Right cardiac atrium (tissue), 5 donors: ENCODE data around the gene RNF123. TPM values are rescaled to one million over a fixed set of nuclear protein-coding genes. Genes with fewer than 3 reads are reported as not detected.

Experiments
- ATAC-seq, 2 donors: fragments of 200-7000 bp; cut with Tn5 transposase; one replicate each; pipeline versions ENCODE4 v1.8.0 to v1.9.1; 2020; ENCODE audit warnings: moderate library complexity in 2 of 2, mild to moderate bottlenecking in 1 of 2
- DNase-seq, 3 donors: peaks; one replicate each; pipeline ENCODE4 v3.0.0-alpha.2; 2020
- H3K27ac ChIP-seq: one replicate; pipeline ENCODE4 v1.5.1; 2013; ENCODE audit warnings: mild to moderate bottlenecking, low read length, control low read depth, moderate library complexity
- H3K27me3 ChIP-seq: one replicate; pipeline ENCODE4 v1.6.1; 2013; ENCODE audit not compliant: control insufficient read depth, insufficient read depth
- H3K4me1 ChIP-seq: one replicate; pipeline ENCODE4 v1.6.1; 2013; ENCODE audit warnings: low read length; ENCODE audit not compliant: control insufficient read depth, insufficient read depth
- H3K4me3 ChIP-seq: one replicate; pipeline ENCODE4 v1.5.1; 2013; ENCODE audit warnings: low read length, control low read depth
- H3K9me3 ChIP-seq: one replicate; pipeline ENCODE4 v1.6.1; 2013; ENCODE audit warnings: low read length; ENCODE audit not compliant: control insufficient read depth
- WGBS: extraction: QIAGEN DNeasy Blood & Tissue Kit; methylation state at CpG from one replicate; pipeline ENCODE4 v1.1.7; 2013; 5-methylcytosine and 5-hydroxymethylcytosine counted together
- intact Hi-C, 4 donors: fragments of 100-400 bp; cut with DNase I; formaldehyde crosslinking; loops; one replicate each; pipeline versions ENCODE4 v1.11.0 to v1.14.0; 2022 to 2023
- polyA plus RNA-seq: library from polyadenylated mRNA; stranded (reverse); fragments of 200-250 nt; gene quantifications from one replicate; pipeline ENCODE4 v1.2.3, GENCODE V29; 2013
- total RNA-seq, 4 donors: library from RNA; stranded (reverse); fragmentation: NEBNext Ultra II Directional; extraction: Animal tissue kit (Norgen Biotek cat#: 25700); gene quantifications; one replicate each; pipeline ENCODE4 v1.2.1, GENCODE V29; 2021
- donor health status: healthy with polysubstance abuse.
- donor health status: DM: no; HTN: yes; CAD: no.
- donor health status: DM: no; HTN: no; CAD: no.
- donor health status: DM: no; HTN: yes; CAD: no; lungs with severe emphysema.
- donor health status: DM: yes; HTN: yes; CAD: no.

The RNF123 gene
- total and polyA plus RNA-seq, 5 donors: 24.4 to 44.6 (median 39.2) TPM

DNA sequence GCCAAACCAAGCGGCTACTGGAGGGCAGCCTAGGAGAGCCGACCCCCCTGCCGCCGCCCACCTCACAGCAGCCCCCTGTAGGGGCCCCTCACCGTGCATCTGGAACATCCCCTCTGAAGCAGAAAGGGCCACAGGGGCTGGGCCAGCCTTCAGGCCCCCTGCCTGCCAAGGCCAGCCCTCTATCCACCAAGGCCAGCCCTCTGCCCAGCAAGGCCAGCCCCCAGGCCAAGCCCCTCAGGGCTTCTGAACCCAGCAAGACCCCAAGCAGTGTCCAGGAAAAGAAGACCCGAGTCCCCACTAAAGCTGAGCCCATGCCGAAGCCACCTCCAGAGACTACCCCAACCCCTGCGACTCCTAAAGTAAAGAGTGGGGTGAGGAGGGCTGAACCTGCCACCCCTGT is 38.7 kb upstream of the RNF123 start:
- Histone ChIP-seq H3K4me1 (peaks cover 8% of the 10 kb centered on the region), H3K27me3 (no peaks in the 10 kb centered on the region), H3K27ac (no peak overlapping the region), H3K4me3 (no peak overlapping the region), H3K9me3 (no peaks in the 10 kb centered on the region)
- WGBS: 74% methylated on average over 8 of the region's 8 CpGs
- ATAC-seq (no peak), DNase-seq (peak in 1 of 3 donors; percentile 37)
- intact Hi-C loops: no loop called here

GRCh38 chr3:49652218-49652902 is 37.0 kb upstream of the RNF123 start:
- Histone ChIP-seq H3K9me3 (no peaks in the 10 kb centered on the region), H3K4me3 (no peak overlapping the region), H3K4me1 (peaks cover 8% of the 10 kb centered on the region), H3K27me3 (no peaks in the 10 kb centered on the region), H3K27ac (no peak overlapping the region)
- WGBS: 90% methylated on average over 36 of the region's 36 CpGs
- intact Hi-C loops: no loop called here
- ATAC-seq (no peak), DNase-seq (peak in 1 of 3 donors; percentile 41)

DNA sequence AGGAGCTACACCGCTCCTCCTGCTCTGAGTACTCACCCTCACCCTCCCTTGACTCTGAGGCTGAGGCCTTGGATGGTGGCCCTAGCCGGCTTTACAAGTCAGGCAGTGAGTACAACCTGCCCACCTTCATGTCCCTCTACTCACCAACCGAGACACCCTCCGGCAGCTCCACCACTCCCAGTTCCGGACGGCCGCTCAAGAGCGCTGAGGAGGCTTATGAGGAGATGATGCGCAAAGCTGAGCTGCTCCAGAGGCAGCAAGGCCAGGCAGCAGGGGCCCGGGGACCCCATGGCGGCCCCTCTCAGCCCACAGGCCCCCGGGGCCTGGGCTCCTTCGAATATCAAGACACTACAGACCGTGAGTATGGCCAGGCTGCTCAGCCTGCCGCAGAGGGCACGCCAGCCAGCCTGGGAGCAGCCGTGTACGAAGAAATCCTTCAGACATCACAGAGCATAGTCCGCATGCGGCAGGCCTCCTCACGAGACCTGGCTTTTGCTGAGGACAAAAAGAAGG is 36.4 kb upstream of the RNF123 start:
- no peaks in the 10 kb centered on the region for H3K9me3 ChIP-seq
- H3K4me1 ChIP-seq: peaks cover 8% of the 10 kb centered on the region
- no peak for DNase-seq
- intact Hi-C loops: no loop called here
- H3K27me3 ChIP-seq: no peaks in the 10 kb centered on the region
- no peak for ATAC-seq
- no peak overlapping the region for H3K4me3 ChIP-seq
- 87% methylated on average over 21 of the region's 21 CpGs for WGBS
- no peak overlapping the region for H3K27ac ChIP-seq

DNA sequence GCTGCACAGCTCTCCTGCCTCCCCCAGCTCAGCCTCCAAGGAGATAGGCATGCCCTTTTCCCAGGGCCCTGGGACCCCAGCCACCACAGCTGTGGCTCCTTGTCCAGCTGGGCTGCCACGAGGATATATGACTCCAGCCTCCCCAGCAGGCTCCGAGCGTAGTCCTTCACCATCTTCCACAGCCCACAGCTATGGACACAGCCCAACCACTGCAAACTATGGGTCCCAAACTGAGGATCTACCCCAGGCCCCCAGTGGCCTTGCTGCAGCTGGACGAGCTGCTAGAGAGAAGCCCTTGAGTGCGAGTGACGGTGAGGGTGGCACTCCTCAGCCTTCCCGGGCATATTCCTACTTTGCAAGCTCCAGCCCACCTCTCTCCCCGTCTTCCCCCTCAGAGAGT is 35.7 kb upstream of the RNF123 start:
- ATAC-seq (no peak), DNase-seq (no peak)
- no peaks in the 10 kb centered on the region for H3K9me3 ChIP-seq
- H3K4me1 ChIP-seq: peaks cover 3% of the 10 kb centered on the region
- intact Hi-C loops: no loop called here
- 72% methylated on average over 8 of the region's 8 CpGs for WGBS
- H3K27ac ChIP-seq: no peak overlapping the region
- no peaks in the 10 kb centered on the region for H3K27me3 ChIP-seq
- H3K4me3 ChIP-seq: no peak overlapping the region

- Histone ChIP-seq H3K27me3 (no peaks in the 10 kb centered on the region), H3K4me3 (no peak overlapping the region), H3K27ac (no peak overlapping the region), H3K4me1 (no peaks in the 10 kb centered on the region), H3K9me3 (no peaks in the 10 kb centered on the region)
- ATAC-seq (no peak), DNase-seq (peak in 1 of 3 donors; percentile 38)
- WGBS: 91% methylated on average over 17 of the region's 17 CpGs
- intact Hi-C loops: no loop called here
These were observed 35.1 kb upstream of the RNF123 start for GRCh38 chr3:49654176-49654825.

- no peak for ATAC-seq
- intact Hi-C loops: no loop called here
- H3K27ac ChIP-seq: no peak overlapping the region
- WGBS: 83% methylated on average over 10 of the region's 10 CpGs
- no peaks in the 10 kb centered on the region for H3K27me3 ChIP-seq
- H3K9me3 ChIP-seq: no peaks in the 10 kb centered on the region
- DNase-seq: peak in 1 of 3 donors; percentile 38
- no peaks in the 10 kb centered on the region for H3K4me1 ChIP-seq
- no peak overlapping the region for H3K4me3 ChIP-seq
These were observed 34.3 kb upstream of the RNF123 start for GRCh38 chr3:49654955-49655556.

- no peaks in the 10 kb centered on the region for H3K4me1 ChIP-seq
- H3K4me3 ChIP-seq: no peak overlapping the region
- DNase-seq (no peak), ATAC-seq (no peak)
- H3K27me3 ChIP-seq: no peaks in the 10 kb centered on the region
- intact Hi-C loops: no loop called here
- 94% methylated on average over 19 of the region's 19 CpGs for WGBS
- no peaks in the 10 kb centered on the region for H3K9me3 ChIP-seq
- no peak overlapping the region for H3K27ac ChIP-seq
These were observed 33.5 kb upstream of the RNF123 start for GRCh38 chr3:49655731-49656285.

- H3K27me3 ChIP-seq: no peaks in the 10 kb centered on the region
- H3K4me3 ChIP-seq: no peak overlapping the region
- intact Hi-C loops: no loop called here
- 61% methylated on average over 18 of the region's 18 CpGs for WGBS
- DNase-seq (no peak), ATAC-seq (no peak)
- H3K9me3 ChIP-seq: no peaks in the 10 kb centered on the region
- no peak overlapping the region for H3K27ac ChIP-seq
- H3K4me1 ChIP-seq: no peaks in the 10 kb centered on the region
These were observed 32.7 kb upstream of the RNF123 start for GRCh38 chr3:49656541-49657112.

GRCh38 chr3:49657208-49657915 is 32.0 kb upstream of the RNF123 start:
- no peaks in the 10 kb centered on the region for H3K4me1 ChIP-seq
- H3K4me3 ChIP-seq: no peak overlapping the region
- ATAC-seq (no peak), DNase-seq (no peak)
- H3K27ac ChIP-seq: no peak overlapping the region
- WGBS: 90% methylated on average over 36 of the region's 36 CpGs
- intact Hi-C loops: no loop called here
- no peaks in the 10 kb centered on the region for H3K9me3 ChIP-seq
- H3K27me3 ChIP-seq: no peaks in the 10 kb centered on the region

- ATAC-seq: no peak
- Histone ChIP-seq H3K9me3 (no peaks in the 10 kb centered on the region), H3K4me1 (no peaks in the 10 kb centered on the region), H3K27ac (no peak overlapping the region), H3K4me3 (no peak overlapping the region), H3K27me3 (no peaks in the 10 kb centered on the region)
- intact Hi-C loops: no loop called here
- WGBS: 68% methylated on average over 2 of the region's 2 CpGs
- DNase-seq: no peak
These were observed 30.6 kb upstream of the RNF123 start for GRCh38 chr3:49658711-49659110.
